Suprapubic skin (tissue), 4 donors: ENCODE measurements around the gene IFFO2. TPM values are rescaled to one million over a fixed set of nuclear protein-coding genes. Genes with fewer than 3 reads are reported as not detected.

Source experiments
- DNase-seq, 2 donors: peaks; one replicate each; pipeline ENCODE4 v3.0.0-alpha.2; 2019; ENCODE audit warnings: low spot score in 2 of 2
- H3K27ac ChIP-seq: fragments of 200-600 bp; sonication (generic); one replicate; pipeline ENCODE4 v1.5.1; 2019
- H3K27me3 ChIP-seq: fragments of 200-600 bp; sonication (generic); one replicate; pipeline ENCODE4 v1.5.1; 2019
- H3K36me3 ChIP-seq: fragments of 200-600 bp; sonication (generic); one replicate; pipeline ENCODE4 v1.5.1; 2019
- H3K4me1 ChIP-seq: fragments of 200-600 bp; sonication (generic); one replicate; pipeline ENCODE4 v1.5.1; 2019
- H3K4me3 ChIP-seq: fragments of 200-600 bp; sonication (generic); one replicate; pipeline ENCODE4 v1.5.1; 2019; ENCODE audit warnings: mild to moderate bottlenecking
- H3K9me3 ChIP-seq: fragments of 200-600 bp; sonication (generic); one replicate; pipeline ENCODE4 v1.5.1; 2019
- CTCF ChIP-seq, 2 donors: fragments of 200-600 bp in 1 of 2; fragments of 450-650 bp in 1 of 2; sonication (generic) in 1 of 2; IDR thresholded peaks; one replicate each; pipeline ENCODE4 v1.5.1; 2016 to 2019; ENCODE audit warnings: antibody characterized with exemption in 2 of 2, mild to moderate bottlenecking in 1 of 2, moderate library complexity in 1 of 2
- EP300 ChIP-seq: sonication (generic); formaldehyde crosslinking; IDR thresholded peaks from one replicate; pipeline ENCODE4 v1.6.1; 2017; ENCODE audit warnings: antibody characterized with exemption
- POLR2A ChIP-seq, 2 donors: fragments of 450-650 bp; IDR thresholded peaks; one replicate each; pipeline ENCODE4 v1.6.1; 2017; ENCODE audit warnings: antibody characterized with exemption in 2 of 2, mild to moderate bottlenecking in 2 of 2, moderate library complexity in 2 of 2
- POLR2AphosphoS5 ChIP-seq, 3 donors: sonication (generic); formaldehyde crosslinking; IDR thresholded peaks; one replicate each; pipeline ENCODE4 v1.6.1; 2017; ENCODE audit warnings: antibody characterized with exemption in 3 of 3
- WGBS: methylation state at CpG from one replicate; pipeline ENCODE4 v1.1.5; 2018; 5-methylcytosine and 5-hydroxymethylcytosine counted together
- total RNA-seq, 4 donors: library from RNA; depleted of rRNA; stranded (reverse); fragments of >200 nt; gene quantifications; one replicate each; pipeline ENCODE4 v1.1.0, GENCODE V29; 2016

Gene IFFO2
- total RNA-seq, 4 donors from 2014 or later: 327 to 569 (median 449) TPM

- Histone ChIP-seq H3K27me3 (peaks cover 10% of the 10 kb centered on the region), H3K27ac (no peak overlapping the region), H3K9me3 (no peaks in the 10 kb centered on the region), H3K36me3 (no peaks in the 10 kb centered on the region), H3K4me3 (no peak overlapping the region), H3K4me1 (no peaks in the 10 kb centered on the region)
- 80% methylated on average over 7 of the region's 9 CpGs for WGBS
- DNase-seq: no peak
- TF ChIP-seq CTCF (IDR thresholded peaks at IDR 0.05) (no peak), POLR2AphosphoS5 (IDR thresholded peaks at IDR 0.05) (no peak), EP300 (no peak), POLR2A (IDR thresholded peaks at IDR 0.05) (no peak)
These were observed 95.4 kb downstream of the IFFO2 start for GRCh38 chr1:18861082-18861481.

GRCh38 chr1:18859560-18859959 is 96.9 kb downstream of the IFFO2 start, which contains the start of gene TAS1R2:
TSS of gene TAS1R2 (minus strand) at chr1:18859660. CDS start at chr1:18859660, 0 bp downstream.
- Histone ChIP-seq H3K4me1 (no peaks in the 10 kb centered on the region), H3K27me3 (peaks cover 5% of the 10 kb centered on the region), H3K4me3 (no peak within 1 kb of the TSS), H3K9me3 (no peaks in the 10 kb centered on the region), H3K36me3 (no peaks in the 10 kb centered on the region), H3K27ac (no peak within 1 kb of the TSS)
- no peak for DNase-seq
- TF ChIP-seq CTCF (IDR thresholded peaks at IDR 0.05): no peak
- no peak for TF ChIP-seq POLR2A (IDR thresholded peaks at IDR 0.05)
- no peak for TF ChIP-seq POLR2AphosphoS5 (IDR thresholded peaks at IDR 0.05)
- no peak for TF ChIP-seq EP300
- 46% methylated on average over 2 of the region's 4 CpGs for WGBS

- Histone ChIP-seq H3K36me3 (no peaks in the 10 kb centered on the region), H3K4me1 (no peaks in the 10 kb centered on the region), H3K9me3 (no peaks in the 10 kb centered on the region), H3K27me3 (peaks cover 11% of the 10 kb centered on the region), H3K27ac (no peak overlapping the region), H3K4me3 (no peak overlapping the region)
- TF ChIP-seq POLR2A (IDR thresholded peaks at IDR 0.05) (no peak), POLR2AphosphoS5 (IDR thresholded peaks at IDR 0.05) (no peak), CTCF (IDR thresholded peaks at IDR 0.05) (no peak), EP300 (no peak)
- WGBS: 88% methylated on average over 7 of the region's 7 CpGs
- DNase-seq: no peak
These were observed 98.3 kb downstream of the IFFO2 start for GRCh38 chr1:18858070-18858688.

GRCh38 chr1:18856435-18856834 is 100.0 kb downstream of the IFFO2 start:
- H3K4me3 ChIP-seq: no peak overlapping the region
- H3K27ac ChIP-seq: no peak overlapping the region
- DNase-seq: no peak
- TF ChIP-seq POLR2AphosphoS5 (IDR thresholded peaks at IDR 0.05): no peak
- no peak for TF ChIP-seq POLR2A (IDR thresholded peaks at IDR 0.05)
- TF ChIP-seq CTCF (IDR thresholded peaks at IDR 0.05): no peak
- H3K27me3 ChIP-seq: peaks cover 27% of the 10 kb centered on the region
- H3K36me3 ChIP-seq: no peaks in the 10 kb centered on the region
- WGBS: 100% methylated on average over 1 of the region's 1 CpG
- no peaks in the 10 kb centered on the region for H3K9me3 ChIP-seq
- H3K4me1 ChIP-seq: no peaks in the 10 kb centered on the region

GRCh38 chr1:18855573-18855972 is 100.9 kb downstream of the IFFO2 start:
- H3K9me3 ChIP-seq: no peaks in the 10 kb centered on the region
- 74% methylated on average over 6 of the region's 6 CpGs for WGBS
- no peaks in the 10 kb centered on the region for H3K36me3 ChIP-seq
- H3K27ac ChIP-seq: no peak overlapping the region
- no peak for DNase-seq
- peaks cover 27% of the 10 kb centered on the region for H3K27me3 ChIP-seq
- no peak for TF ChIP-seq CTCF (IDR thresholded peaks at IDR 0.05)
- no peak for TF ChIP-seq POLR2AphosphoS5 (IDR thresholded peaks at IDR 0.05)
- TF ChIP-seq POLR2A (IDR thresholded peaks at IDR 0.05): no peak
- no peak for TF ChIP-seq EP300
- no peak overlapping the region for H3K4me3 ChIP-seq
- no peaks in the 10 kb centered on the region for H3K4me1 ChIP-seq
